CD4-positive, alpha-beta T cell (primary cell): ENCODE data around the gene CMKLR1. TPM values are rescaled to one million over a fixed set of nuclear protein-coding genes. Genes with fewer than 3 reads are reported as not detected.

Experiments used
- ATAC-seq: fragments of 200-7000 bp; cut with Tn5 transposase; one replicate; pipeline ENCODE4 v1.10.0; 2022; ENCODE audit warnings: mild to moderate bottlenecking; ENCODE audit not compliant: poor library complexity
- CTCF ChIA-PET: fragments of 350-600 bp; sonication (Branson Sonifier 250); formaldehyde crosslinking; loops from one replicate; lab custom pipeline; 2021; ENCODE audit warnings: antibody characterized with exemption, inconsistent platforms; lab: Charles Lee
- POLR2A ChIA-PET: fragments of 350-600 bp; sonication (Branson Sonifier 250); formaldehyde crosslinking; loops from one replicate; lab custom pipeline; 2021; ENCODE audit warnings: antibody characterized with exemption, inconsistent platforms; lab: Charles Lee
- DNase-seq, 14 experiments: peaks; one replicate each; pipeline ENCODE4 v3.0.0-alpha.2; 2013 to 2020; ENCODE audit warnings: mixed read lengths in 2 of 14
- H3K27ac ChIP-seq, 2 donors: one replicate each; pipeline versions ENCODE4 v1.5.1 to v1.7.0; 2013; ENCODE audit warnings: low read length in 2 of 2, low read depth in 1 of 2, mild to moderate bottlenecking in 1 of 2
- H3K27me3 ChIP-seq, 2 experiments: 1 replicate in 1 of 2; 2 replicates in 1 of 2; pipeline versions ENCODE4 v1.6.1 to v1.7.0; 2013; ENCODE audit warnings: low read length in 2 of 2, control low read depth in 1 of 2, mild to moderate bottlenecking in 1 of 2, moderate library complexity in 1 of 2; ENCODE audit not compliant: insufficient read depth in 2 of 2, control insufficient read depth in 1 of 2
- H3K36me3 ChIP-seq: one replicate; pipeline ENCODE4 v1.6.1; 2013; ENCODE audit warnings: low read length, control low read depth; ENCODE audit not compliant: insufficient read depth
- H3K4me1 ChIP-seq: one replicate; pipeline ENCODE4 v1.6.1; 2013; ENCODE audit warnings: low read length, control low read depth; ENCODE audit not compliant: insufficient read depth
- H3K4me3 ChIP-seq: one replicate; pipeline ENCODE4 v1.5.1; 2013; ENCODE audit warnings: mild to moderate bottlenecking, low read length, moderate library complexity
- H3K9me3 ChIP-seq, 2 experiments: 1 replicate in 1 of 2; 2 replicates in 1 of 2; pipeline versions ENCODE4 v1.6.1 to v1.7.0; 2013; ENCODE audit warnings: low read length in 2 of 2, mild to moderate bottlenecking in 2 of 2, control low read depth in 1 of 2, moderate library complexity in 1 of 2; ENCODE audit not compliant: control insufficient read depth in 1 of 2, insufficient read depth in 1 of 2
- H3K27ac Mint-ChIP-seq: one replicate; pipeline ENCODE4 v1.8.0; 2020; ENCODE audit warnings: mixed read lengths
- H3K27me3 Mint-ChIP-seq: one replicate; pipeline ENCODE4 v1.8.0; 2021; ENCODE audit warnings: mixed read lengths
- H3K36me3 Mint-ChIP-seq: one replicate; pipeline ENCODE4 v1.8.0; 2021; ENCODE audit warnings: low read depth, mixed read lengths
- H3K4me1 Mint-ChIP-seq: one replicate; pipeline ENCODE4 v1.8.0; 2021; ENCODE audit warnings: low read depth, mixed read lengths
- H3K4me3 Mint-ChIP-seq: one replicate; pipeline ENCODE4 v1.8.0; 2020; ENCODE audit warnings: mild to moderate bottlenecking, mixed read lengths
- H3K9me3 Mint-ChIP-seq: one replicate; pipeline ENCODE4 v1.8.0; 2020; ENCODE audit warnings: mixed read lengths
- CTCF ChIP-seq: fragments of 200-600 bp; IDR thresholded peaks from one replicate; pipeline ENCODE4 v1.8.0; 2022; ENCODE audit warnings: antibody characterized with exemption, mild to moderate bottlenecking
- intact Hi-C, 2 experiments: fragments of 100-400 bp; cut with DNase I in 1 of 2; cut with micrococcal nuclease in 1 of 2; formaldehyde crosslinking; loops; one replicate each; pipeline versions ENCODE4 v1.15.1 to v1.9.0; 2023 to 2025; cut with DNase I, micrococcal nuclease
- total RNA-seq, 174 experiments: library from RNA in 2 of 174; stranded (reverse) in 2 of 174; gene quantifications; one replicate each; pipeline ENCODE4 v1.2.3 and lab custom pipeline; 2021 to 2026

The CMKLR1 gene
- total RNA-seq, 2 experiments from 2014 or later, result not detected

- no peaks in the 10 kb centered on the region for H3K27me3 ChIP-seq
- Mint-ChIP-seq H3K4me1 (peaks cover 11% of the 10 kb centered on the region), H3K4me3 (no peak overlapping the region), H3K27me3 (peaks cover 16% of the 10 kb centered on the region), H3K36me3 (no peaks in the 10 kb centered on the region), H3K9me3 (no peaks in the 10 kb centered on the region), H3K27ac (no peak overlapping the region)
- no peak for DNase-seq
- no peaks in the 10 kb centered on the region for H3K9me3 ChIP-seq
- H3K36me3 ChIP-seq, result no peaks in the 10 kb centered on the region
- no peak for ATAC-seq
- H3K4me3 ChIP-seq, result no peak overlapping the region
- ChIA-PET POLR2A (no interaction called here), CTCF (no interaction called here)
- no peak overlapping the region for H3K27ac ChIP-seq
- H3K4me1 ChIP-seq, result peaks cover 5% of the 10 kb centered on the region
- TF ChIP-seq CTCF, result no peak
- intact Hi-C loops, result no loop called here
These were observed 54.1 kb downstream of the CMKLR1 start for GRCh38 chr12:108285016-108285415.

- H3K27me3 Mint-ChIP-seq, result peaks cover 22% of the 10 kb centered on the region
- no peak overlapping the region for H3K27ac ChIP-seq
- H3K9me3 Mint-ChIP-seq, result no peaks in the 10 kb centered on the region
- no peak for TF ChIP-seq CTCF
- DNase-seq (no peak), ATAC-seq (no peak)
- no peaks in the 10 kb centered on the region for H3K27me3 ChIP-seq
- H3K4me3 ChIP-seq, result no peak overlapping the region
- intact Hi-C loops, result no loop called here
- POLR2A ChIA-PET, result no interaction called here
- H3K4me1 ChIP-seq, result peaks cover 5% of the 10 kb centered on the region
- no peaks in the 10 kb centered on the region for H3K36me3 ChIP-seq
- H3K4me1 Mint-ChIP-seq, result peaks cover 11% of the 10 kb centered on the region
- no peak overlapping the region for H3K4me3 Mint-ChIP-seq
- CTCF ChIA-PET, result no interaction called here
- H3K36me3 Mint-ChIP-seq, result no peaks in the 10 kb centered on the region
- no peak overlapping the region for H3K27ac Mint-ChIP-seq
- H3K9me3 ChIP-seq, result no peaks in the 10 kb centered on the region
These were observed 54.9 kb downstream of the CMKLR1 start for GRCh38 chr12:108284163-108284562.

GRCh38 chr12:108282676-108283075, 56.4 kb downstream of the CMKLR1 start:
- no peaks in the 10 kb centered on the region for H3K36me3 ChIP-seq
- no peaks in the 10 kb centered on the region for H3K9me3 ChIP-seq
- H3K4me1 ChIP-seq, result peaks cover 5% of the 10 kb centered on the region
- no peaks in the 10 kb centered on the region for H3K36me3 Mint-ChIP-seq
- no peaks in the 10 kb centered on the region for H3K9me3 Mint-ChIP-seq
- intact Hi-C loops, result no loop called here
- H3K4me3 ChIP-seq, result no peak overlapping the region
- H3K4me3 Mint-ChIP-seq, result no peak overlapping the region
- TF ChIP-seq CTCF, result no peak
- ATAC-seq, result no peak
- peaks cover 11% of the 10 kb centered on the region for H3K4me1 Mint-ChIP-seq
- CTCF ChIA-PET, result no interaction called here
- DNase-seq, result peak in 1 of 14 experiments; percentile 30
- H3K27ac Mint-ChIP-seq, result no peak overlapping the region
- no peak overlapping the region for H3K27ac ChIP-seq
- POLR2A ChIA-PET, result no interaction called here
- H3K27me3 Mint-ChIP-seq, result peaks cover 22% of the 10 kb centered on the region
- no peaks in the 10 kb centered on the region for H3K27me3 ChIP-seq
